Caco-2 (cell line): Measurements from ENCODE around the gene AMZ1. TPM values are rescaled to one million over a fixed set of nuclear protein-coding genes. Genes with fewer than 3 reads are reported as not detected.

Experiments used
- BruUV-seq: library from RNA; stranded (reverse); fragments of 400-500 nt; replicated peaks from 2 replicates; lab custom pipeline; 2021; lab: Mats Ljungman, UMichigan
- CTCF ChIA-PET: fragments of 300-600 bp; sonication (Branson Sonifier 250); formaldehyde crosslinking; loops from one replicate; lab custom pipeline; 2022; ENCODE audit warnings: antibody characterized with exemption; lab: Charles Lee
- POLR2A ChIA-PET: fragments of 300-600 bp; sonication (Branson Sonifier 250); formaldehyde crosslinking; loops from one replicate; lab custom pipeline; 2022; ENCODE audit warnings: antibody characterized with exemption; lab: Charles Lee
- DNase-seq, 2 experiments: peaks; one replicate each; pipeline versions ENCODE4 v3.0.0 to v3.0.0-alpha.2; 2020 to 2022
- H3K27me3 ChIP-seq: replicated peaks from 2 replicates; pipeline ENCODE4 v1.6.0; 2011; ENCODE audit warnings: low read length; ENCODE audit not compliant: control insufficient read depth, insufficient read depth
- H3K36me3 ChIP-seq: 2 replicates; pipeline ENCODE4 v1.5.1; 2011; ENCODE audit warnings: low read length; ENCODE audit not compliant: control insufficient read depth, insufficient read depth
- H3K4me1 ChIP-seq: fragments of 250-450 bp; sonication (Bioruptor Pico); 2 replicates; pipeline ENCODE4 v1.5.1; 2020; ENCODE audit warnings: mild to moderate bottlenecking
- H3K4me3 ChIP-seq: 2 replicates; pipeline ENCODE4 v1.5.1; 2011; ENCODE audit warnings: low read depth, mild to moderate bottlenecking, control low read depth, low read length
- H3K9me3 ChIP-seq: fragments of 250-450 bp; sonication (Bioruptor Pico); 2 replicates; pipeline ENCODE4 v1.5.1; 2020; ENCODE audit warnings: mild to moderate bottlenecking, moderate library complexity
- H3K27ac Mint-ChIP-seq: one replicate; pipeline ENCODE4 v1.8.0; 2022; ENCODE audit warnings: mixed read lengths; ENCODE audit not compliant: unreplicated experiment
- H3K27me3 Mint-ChIP-seq: one replicate; pipeline ENCODE4 v1.8.0; 2022; ENCODE audit warnings: mixed read lengths; ENCODE audit not compliant: insufficient read depth, unreplicated experiment
- H3K36me3 Mint-ChIP-seq: one replicate; pipeline ENCODE4 v1.8.0; 2022; ENCODE audit warnings: mild to moderate bottlenecking, mixed read lengths; ENCODE audit not compliant: insufficient read depth, unreplicated experiment
- H3K4me1 Mint-ChIP-seq: one replicate; pipeline ENCODE4 v1.8.0; 2022; ENCODE audit warnings: low read depth, mixed read lengths; ENCODE audit not compliant: unreplicated experiment
- H3K4me3 Mint-ChIP-seq: one replicate; pipeline ENCODE4 v1.8.0; 2022; ENCODE audit warnings: mild to moderate bottlenecking, moderate library complexity, mixed read lengths; ENCODE audit not compliant: unreplicated experiment
- H3K9me3 Mint-ChIP-seq: one replicate; pipeline ENCODE4 v1.8.0; 2022; ENCODE audit warnings: mixed read lengths; ENCODE audit not compliant: unreplicated experiment
- intact Hi-C: fragments of 100-400 bp; cut with micrococcal nuclease; formaldehyde crosslinking; loops from one replicate; pipeline ENCODE4 v1.10.0; 2022; ENCODE audit not compliant: unreplicated experiment
- total RNA-seq: library from RNA; stranded (reverse); gene quantifications from 2 replicates; pipeline ENCODE4 v1.2.3, GENCODE V29; 2022
- TF ChIP-seq, protein P1 (sequence below), 2 experiments: fragments of 200-600 bp in 1 of 2; IDR thresholded peaks; 1 replicate in 1 of 2; 2 replicates in 1 of 2; pipeline versions ENCODE4 v1.5.1 to v1.8.0; 2011 to 2022; ENCODE audit warnings: antibody characterized with exemption in 1 of 2, control low read depth in 1 of 2, inconsistent platforms in 1 of 2, low read depth in 1 of 2, low read length in 1 of 2, mild to moderate bottlenecking in 1 of 2, moderate library complexity in 1 of 2; ENCODE audit not compliant: insufficient read depth in 1 of 2, severe bottlenecking in 1 of 2, unreplicated experiment in 1 of 2

Gene AMZ1
- total RNA-seq, 1 experiment from 2014 or later, result 0.11 TPM

DNA sequence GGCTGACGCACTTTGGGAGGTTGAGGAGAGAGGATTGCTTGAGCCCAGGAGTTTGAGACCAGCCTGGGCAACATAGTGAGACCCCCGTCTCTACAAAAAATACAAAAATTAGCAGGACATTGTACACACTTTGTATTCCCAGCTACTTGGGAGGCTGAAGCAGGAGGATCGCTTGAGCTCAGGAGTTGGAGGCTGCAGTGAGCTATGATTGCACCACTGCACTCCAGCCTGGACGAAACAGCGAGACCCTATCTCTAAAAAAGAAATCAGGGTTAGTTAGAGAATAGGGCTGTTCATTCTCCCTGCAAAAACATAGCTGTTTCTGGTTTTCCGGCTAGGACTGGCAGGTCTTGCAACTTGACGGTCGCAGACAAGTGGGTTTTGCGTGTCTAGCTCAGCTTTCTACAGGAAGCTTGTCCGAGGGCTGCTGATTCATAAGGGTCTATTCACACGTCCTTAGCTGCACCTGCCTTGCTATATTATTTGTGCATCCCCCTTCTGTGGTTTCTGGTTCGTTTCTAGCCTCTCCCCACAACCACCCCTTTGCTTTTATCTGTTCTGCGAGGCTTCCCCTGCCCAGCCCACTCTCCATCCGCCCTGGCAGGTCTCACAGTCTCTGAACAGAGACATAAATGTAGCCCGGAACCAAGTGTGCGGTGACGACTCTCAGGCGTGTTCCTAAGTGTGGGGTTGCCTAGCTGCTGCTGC is 10.7 kb downstream of the AMZ1 start:
- no peaks in the 10 kb centered on the region for H3K27me3 ChIP-seq
- H3K27ac Mint-ChIP-seq, result no peak overlapping the region

DNA sequence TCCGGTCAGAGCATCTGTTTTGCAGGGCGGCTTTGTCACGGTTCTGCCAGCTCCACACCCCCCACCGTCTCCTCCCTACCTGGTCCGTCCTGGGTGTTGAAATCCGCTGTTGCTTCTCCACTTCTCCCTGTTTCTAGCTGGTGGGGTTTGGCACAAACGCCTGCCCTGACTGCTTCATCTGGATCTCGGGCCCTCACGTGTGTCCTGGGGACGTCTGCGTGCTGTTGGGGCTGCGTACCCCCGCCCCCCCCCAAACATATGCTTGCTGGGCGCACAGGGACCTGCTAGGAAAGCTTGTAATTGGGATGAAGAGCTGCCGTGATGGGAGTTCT is 11.3 kb downstream of the AMZ1 start:
- ChIA-PET POLR2A (no interaction called here), CTCF (no interaction called here)
- H3K4me1 Mint-ChIP-seq, result no peaks in the 10 kb centered on the region
- H3K27me3 Mint-ChIP-seq, result no peaks in the 10 kb centered on the region
- Histone ChIP-seq H3K9me3 (no peaks in the 10 kb centered on the region), H3K4me1 (no peaks in the 10 kb centered on the region), H3K27me3 (no peaks in the 10 kb centered on the region), H3K36me3 (no peaks in the 10 kb centered on the region), H3K4me3 (no peak overlapping the region)
- BruUV-seq, result no TSS peak
- H3K9me3 Mint-ChIP-seq, result no peaks in the 10 kb centered on the region
- H3K36me3 Mint-ChIP-seq, result no peaks in the 10 kb centered on the region
- TF ChIP-seq, protein P1, sequence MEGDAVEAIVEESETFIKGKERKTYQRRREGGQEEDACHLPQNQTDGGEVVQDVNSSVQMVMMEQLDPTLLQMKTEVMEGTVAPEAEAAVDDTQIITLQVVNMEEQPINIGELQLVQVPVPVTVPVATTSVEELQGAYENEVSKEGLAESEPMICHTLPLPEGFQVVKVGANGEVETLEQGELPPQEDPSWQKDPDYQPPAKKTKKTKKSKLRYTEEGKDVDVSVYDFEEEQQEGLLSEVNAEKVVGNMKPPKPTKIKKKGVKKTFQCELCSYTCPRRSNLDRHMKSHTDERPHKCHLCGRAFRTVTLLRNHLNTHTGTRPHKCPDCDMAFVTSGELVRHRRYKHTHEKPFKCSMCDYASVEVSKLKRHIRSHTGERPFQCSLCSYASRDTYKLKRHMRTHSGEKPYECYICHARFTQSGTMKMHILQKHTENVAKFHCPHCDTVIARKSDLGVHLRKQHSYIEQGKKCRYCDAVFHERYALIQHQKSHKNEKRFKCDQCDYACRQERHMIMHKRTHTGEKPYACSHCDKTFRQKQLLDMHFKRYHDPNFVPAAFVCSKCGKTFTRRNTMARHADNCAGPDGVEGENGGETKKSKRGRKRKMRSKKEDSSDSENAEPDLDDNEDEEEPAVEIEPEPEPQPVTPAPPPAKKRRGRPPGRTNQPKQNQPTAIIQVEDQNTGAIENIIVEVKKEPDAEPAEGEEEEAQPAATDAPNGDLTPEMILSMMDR (IDR thresholded peaks at IDR 0.05; ENCODE audit: insufficient read depth in 1 of 2, low read depth in 1 of 2, low read length in 1 of 2, severe bottlenecking in 1 of 2, unreplicated experiment in 1 of 2), result no peak
- no peak overlapping the region for H3K27ac Mint-ChIP-seq
- intact Hi-C loops, result no loop called here
- no peak for DNase-seq
- no peak overlapping the region for H3K4me3 Mint-ChIP-seq

More for the DNA sequence above, 10.7 kb downstream of the AMZ1 start:
- Histone ChIP-seq H3K4me3 (no peak overlapping the region), H3K9me3 (no peaks in the 10 kb centered on the region), H3K36me3 (no peaks in the 10 kb centered on the region), H3K4me1 (no peaks in the 10 kb centered on the region)
- Mint-ChIP-seq H3K27me3 (no peaks in the 10 kb centered on the region), H3K36me3 (no peaks in the 10 kb centered on the region), H3K4me3 (no peak overlapping the region), H3K4me1 (no peaks in the 10 kb centered on the region), H3K9me3 (no peaks in the 10 kb centered on the region)
- DNase-seq, result no peak
- TF ChIP-seq, protein P1 (IDR thresholded peaks at IDR 0.05; ENCODE audit: insufficient read depth in 1 of 2, low read depth in 1 of 2, low read length in 1 of 2, severe bottlenecking in 1 of 2, unreplicated experiment in 1 of 2), result no peak
- POLR2A ChIA-PET, result no interaction called here
- BruUV-seq, result no TSS peak
- CTCF ChIA-PET, result no interaction called here
- intact Hi-C loops, result no loop called here

DNA sequence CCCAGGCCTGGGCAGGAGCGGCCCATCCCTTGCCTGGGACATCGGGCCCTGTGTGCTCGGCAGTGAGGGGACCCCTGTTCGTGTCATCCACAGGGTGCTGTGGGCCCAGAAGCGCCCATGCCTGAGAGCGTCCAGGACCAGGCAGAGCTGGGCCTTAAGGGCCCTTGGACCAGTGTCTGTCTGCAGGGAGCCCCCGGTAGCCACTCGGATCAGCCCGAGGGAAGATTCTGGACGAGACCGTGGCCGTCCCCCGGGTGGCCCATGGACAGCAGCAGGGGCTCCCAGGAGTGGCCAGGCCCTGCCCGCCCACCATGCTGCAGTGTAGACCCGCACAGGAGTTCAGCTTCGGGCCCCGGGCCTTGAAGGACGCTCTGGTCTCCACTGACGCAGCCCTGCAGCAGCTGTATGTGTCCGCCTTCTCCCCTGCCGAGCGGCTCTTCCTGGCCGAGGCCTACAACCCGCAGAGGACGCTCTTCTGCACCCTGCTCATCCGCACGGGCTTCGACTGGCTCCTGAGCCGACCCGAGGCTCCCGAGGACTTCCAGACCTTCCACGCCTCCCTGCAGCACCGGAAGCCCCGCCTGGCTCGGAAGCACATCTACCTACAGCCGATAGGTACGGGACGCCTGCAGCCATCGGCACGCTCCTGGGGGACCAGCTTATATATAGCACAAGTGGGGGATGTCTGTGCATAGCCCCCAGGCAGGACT is 12.3 kb downstream of the AMZ1 start:
- H3K27me3 Mint-ChIP-seq, result no peaks in the 10 kb centered on the region
- H3K9me3 Mint-ChIP-seq, result no peaks in the 10 kb centered on the region
- Histone ChIP-seq H3K36me3 (no peaks in the 10 kb centered on the region), H3K4me1 (no peaks in the 10 kb centered on the region), H3K9me3 (no peaks in the 10 kb centered on the region), H3K4me3 (no peak overlapping the region), H3K27me3 (no peaks in the 10 kb centered on the region)
- TF ChIP-seq, protein P1 (IDR thresholded peaks at IDR 0.05; ENCODE audit: insufficient read depth in 1 of 2, low read depth in 1 of 2, low read length in 1 of 2, severe bottlenecking in 1 of 2, unreplicated experiment in 1 of 2), result no peak
- H3K4me3 Mint-ChIP-seq, result no peak overlapping the region
- intact Hi-C loops, result no loop called here
- ChIA-PET POLR2A (no interaction called here), CTCF (no interaction called here)
- H3K27ac Mint-ChIP-seq, result no peak overlapping the region
- no peaks in the 10 kb centered on the region for H3K4me1 Mint-ChIP-seq
- no TSS peak for BruUV-seq
- H3K36me3 Mint-ChIP-seq, result no peaks in the 10 kb centered on the region
- no peak for DNase-seq
